ENCODE data around the gene NR2E3. TPM values are rescaled to one million over a fixed set of nuclear protein-coding genes. Genes with fewer than 3 reads are reported as not detected.

NR2E3 gene
- total RNA-seq, 1 experiment from 2014 or later: 0.77 TPM

- H3K36me3 ChIP-seq (ENCODE audit: low read depth, low read length): no peaks in the 10 kb centered on the region
- no peaks in the 10 kb centered on the region for H3K9me2 ChIP-seq (replicated peaks; ENCODE audit: low read length)
- no peaks in the 10 kb centered on the region for H4K20me1 ChIP-seq (ENCODE audit: low read length)
- no peak overlapping the region for H2AFZ ChIP-seq (ENCODE audit: low read length)
- no peak overlapping the region for H3K4me3 ChIP-seq (ENCODE audit: low read length)
- DNase-seq (no peak), ATAC-seq (no peak)
- H3K4me2 ChIP-seq (ENCODE audit: low read length): no peak overlapping the region
- no peaks in the 10 kb centered on the region for H3F3A ChIP-seq (ENCODE audit: low read length, unreplicated experiment)
- ChIA-PET POLR2A (ENCODE audit: unreplicated experiment) (no interaction called here), CTCF (no interaction called here)
- no peak overlapping the region for H3K9ac ChIP-seq (ENCODE audit: low read length)
- intact Hi-C loops (cut with micrococcal nuclease): no loop called here
- no peak for TF ChIP-seq EZH2 (IDR thresholded peaks at IDR 0.05; ENCODE audit: low read length, unreplicated experiment)
- TF ChIP-seq EZH2phosphoT487 (IDR thresholded peaks at IDR 0.05; ENCODE audit: borderline replicate concordance, low read length): no peak
- no peak for TF ChIP-seq CTCF (conservative IDR thresholded peaks at IDR 0.05; ENCODE audit: low read depth, low read length)
- no peaks in the 10 kb centered on the region for H3K27me3 ChIP-seq (ENCODE audit: low read length)
- no peaks in the 10 kb centered on the region for H3K79me2 ChIP-seq (ENCODE audit: low read length)
- H3K4me1 ChIP-seq (ENCODE audit: insufficient read depth, low read length): no peaks in the 10 kb centered on the region
- H3K9me3 ChIP-seq (ENCODE audit: low read length): no peaks in the 10 kb centered on the region
- H3K27ac ChIP-seq (ENCODE audit: low read length): no peak overlapping the region
- no TSS peak for BruUV-seq (replicated peaks)
Measured at GRCh38 chr15:71813723-71814470, 3.5 kb downstream of the NR2E3 start.

- Histone ChIP-seq H3K79me2 (ENCODE audit: low read length) (no peaks in the 10 kb centered on the region), H3K9ac (ENCODE audit: low read length) (no peak overlapping the region), H3K9me3 (ENCODE audit: low read length) (no peaks in the 10 kb centered on the region), H3K27ac (ENCODE audit: low read length) (no peak overlapping the region), H3K4me1 (ENCODE audit: insufficient read depth, low read length) (no peaks in the 10 kb centered on the region), H3K27me3 (ENCODE audit: low read length) (no peaks in the 10 kb centered on the region), H3K4me2 (ENCODE audit: low read length) (no peak overlapping the region), H4K20me1 (ENCODE audit: low read length) (no peaks in the 10 kb centered on the region), H3K9me2 (replicated peaks; ENCODE audit: low read length) (no peaks in the 10 kb centered on the region), H3K36me3 (ENCODE audit: low read depth, low read length) (no peaks in the 10 kb centered on the region), H3F3A (ENCODE audit: low read length, unreplicated experiment) (no peaks in the 10 kb centered on the region), H2AFZ (ENCODE audit: low read length) (no peak overlapping the region), H3K4me3 (ENCODE audit: low read length) (no peak overlapping the region)
- POLR2A ChIA-PET (ENCODE audit: unreplicated experiment): no interaction called here
- CTCF ChIA-PET: no interaction called here
- intact Hi-C loops (cut with micrococcal nuclease): no loop called here
- no peak for TF ChIP-seq EZH2phosphoT487 (IDR thresholded peaks at IDR 0.05; ENCODE audit: borderline replicate concordance, low read length)
- no peak for TF ChIP-seq CTCF (conservative IDR thresholded peaks at IDR 0.05; ENCODE audit: low read depth, low read length)
- TF ChIP-seq EZH2 (IDR thresholded peaks at IDR 0.05; ENCODE audit: low read length, unreplicated experiment): no peak
- DNase-seq (no peak), ATAC-seq (no peak)
- BruUV-seq (replicated peaks): no TSS peak
Measured at GRCh38 chr15:71815301-71815700, 4.9 kb downstream of the NR2E3 start.

- Histone ChIP-seq H3K9me3 (ENCODE audit: low read length) (0 out of 2 replicates have a peak, but pooled peaks cover 7% of the 10 kb centered on the region), H4K20me1 (ENCODE audit: low read length) (no peaks in the 10 kb centered on the region), H3K27me3 (ENCODE audit: low read length) (no peaks in the 10 kb centered on the region), H2AFZ (ENCODE audit: low read length) (no peak overlapping the region), H3K27ac (ENCODE audit: low read length) (no peak overlapping the region), H3K4me1 (ENCODE audit: insufficient read depth, low read length) (no peaks in the 10 kb centered on the region), H3F3A (ENCODE audit: low read length, unreplicated experiment) (no peaks in the 10 kb centered on the region), H3K36me3 (ENCODE audit: low read depth, low read length) (peaks cover 10% of the 10 kb centered on the region), H3K9me2 (replicated peaks; ENCODE audit: low read length) (no peaks in the 10 kb centered on the region), H3K79me2 (ENCODE audit: low read length) (no peaks in the 10 kb centered on the region), H3K4me2 (ENCODE audit: low read length) (no peak overlapping the region), H3K4me3 (ENCODE audit: low read length) (no peak overlapping the region), H3K9ac (ENCODE audit: low read length) (no peak overlapping the region)
- CTCF ChIA-PET: no interaction called here
- intact Hi-C loops (cut with micrococcal nuclease): no loop called here
- POLR2A ChIA-PET (ENCODE audit: unreplicated experiment): no interaction called here
- BruUV-seq (replicated peaks): no TSS peak
- TF ChIP-seq CTCF (conservative IDR thresholded peaks at IDR 0.05; ENCODE audit: low read depth, low read length) (no peak), EZH2phosphoT487 (IDR thresholded peaks at IDR 0.05; ENCODE audit: borderline replicate concordance, low read length) (no peak), EZH2 (IDR thresholded peaks at IDR 0.05; ENCODE audit: low read length, unreplicated experiment) (no peak)
- no peak for DNase-seq
- no peak for ATAC-seq
Measured at GRCh38 chr15:71817351-71817750, 7.0 kb downstream of the NR2E3 start.
